GM19324 (cell line): ENCODE results near the gene NDUFAF2.
A peak's percentile ranks its signal among the peaks of the same experiment; 100 is the strongest.

Source experiments
- ATAC-seq: cut with Tn5 transposase; IDR thresholded peaks from one replicate; pipeline ENCODE4 v1.9.1; 2021; ENCODE audit warnings: mild to moderate bottlenecking, moderate library complexity; ENCODE audit not compliant: unreplicated experiment, low FRiP score

NDUFAF2 gene

DNA sequence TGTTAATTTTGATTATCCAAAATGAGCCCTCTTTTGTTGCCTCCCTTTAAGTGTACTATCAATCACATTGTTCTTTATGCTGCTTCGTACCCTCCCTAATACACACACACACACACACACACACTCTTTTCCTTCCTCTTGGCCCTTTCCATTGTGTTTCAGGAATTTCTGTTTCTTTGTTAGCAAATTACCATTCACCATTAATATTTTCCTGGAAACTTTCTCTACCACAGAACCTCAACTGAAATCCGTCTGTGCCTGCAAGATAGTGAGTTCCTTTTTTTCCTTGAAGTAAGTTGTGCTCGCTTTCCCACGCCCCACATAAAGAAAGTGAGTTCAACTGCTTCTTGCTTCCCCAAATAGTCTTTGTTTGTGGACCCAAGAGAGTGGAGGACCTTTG, 155.4 kb downstream of the NDUFAF2 start:
- ATAC-seq = no peak

DNA sequence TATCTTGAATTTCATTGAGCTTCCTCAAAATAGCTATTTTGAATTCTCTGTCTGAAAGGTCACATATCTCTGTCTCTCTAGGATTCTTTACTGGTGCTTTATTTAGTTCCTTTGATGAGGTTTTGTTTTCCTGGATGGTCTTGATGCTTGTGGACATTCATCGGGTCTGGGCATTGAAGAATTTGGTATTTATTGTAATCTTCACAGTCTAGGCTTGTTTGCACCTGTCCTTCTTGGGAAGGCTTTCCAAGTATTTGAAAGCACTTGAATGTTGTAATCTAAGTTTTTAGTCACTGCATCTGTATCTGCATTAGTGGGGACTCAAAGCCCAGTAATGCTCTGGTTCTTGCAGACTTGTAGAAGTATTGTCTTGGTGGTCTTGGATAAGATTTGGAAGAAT, 169.4 kb downstream of the NDUFAF2 start:
- ATAC-seq = no peak

DNA sequence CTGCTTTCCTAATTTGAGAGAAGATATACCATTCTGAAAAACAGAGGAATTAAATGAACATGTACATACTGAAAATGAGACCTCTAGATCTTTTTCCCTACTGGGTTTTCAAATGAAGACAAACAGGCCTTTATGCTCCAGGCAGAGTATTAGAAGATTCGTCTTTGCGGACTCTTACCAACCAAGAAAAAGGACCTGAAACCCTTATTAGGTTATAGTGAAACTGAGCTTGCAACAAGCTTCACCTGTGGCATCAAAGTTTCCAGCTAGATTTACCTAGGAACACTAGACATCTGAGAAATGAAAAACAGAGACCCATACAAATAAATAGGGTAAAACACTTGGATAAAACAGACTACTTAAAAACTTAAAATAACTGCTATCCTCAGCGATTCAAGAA, 171.0 kb downstream of the NDUFAF2 start:
- peak; percentile 53 for ATAC-seq

DNA sequence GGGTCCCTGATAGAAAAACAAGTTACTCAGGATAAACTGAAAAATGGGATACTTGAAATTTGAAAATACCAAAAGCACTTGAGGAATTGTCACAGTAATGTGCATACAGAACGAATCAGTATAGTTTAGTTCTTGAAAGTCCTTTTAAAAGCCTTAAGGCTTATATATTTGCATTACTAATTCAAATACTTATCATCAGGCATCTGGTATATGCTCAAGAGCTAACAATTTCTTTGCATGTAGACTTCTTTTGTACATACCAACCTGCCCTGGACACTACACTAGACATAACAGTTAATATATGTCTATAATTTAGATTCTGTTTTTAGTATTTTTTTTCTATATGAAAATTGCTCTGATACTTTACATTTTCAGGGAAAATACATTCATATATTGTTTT, 174.1 kb downstream of the NDUFAF2 start:
- ATAC-seq = no peak

DNA sequence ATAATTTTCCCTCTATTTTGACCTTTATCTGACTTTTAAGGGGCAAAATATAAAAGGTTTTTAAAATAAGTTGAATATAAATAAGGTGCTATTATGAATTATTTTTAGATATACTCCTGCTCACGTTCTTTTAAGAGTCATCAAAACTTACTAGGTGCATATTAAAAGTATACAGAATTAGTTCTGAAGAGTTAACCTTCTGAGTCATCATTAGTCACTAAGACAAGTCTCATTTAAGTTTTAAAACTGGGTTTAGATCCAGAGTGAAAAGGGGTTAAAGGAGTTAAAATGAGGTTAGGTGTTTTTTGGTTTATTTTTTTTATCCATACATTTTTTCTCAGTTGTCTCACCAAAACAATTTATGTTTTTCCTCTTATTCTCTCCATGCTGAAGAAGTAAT, 175.5 kb downstream of the NDUFAF2 start:
- no peak for ATAC-seq

DNA sequence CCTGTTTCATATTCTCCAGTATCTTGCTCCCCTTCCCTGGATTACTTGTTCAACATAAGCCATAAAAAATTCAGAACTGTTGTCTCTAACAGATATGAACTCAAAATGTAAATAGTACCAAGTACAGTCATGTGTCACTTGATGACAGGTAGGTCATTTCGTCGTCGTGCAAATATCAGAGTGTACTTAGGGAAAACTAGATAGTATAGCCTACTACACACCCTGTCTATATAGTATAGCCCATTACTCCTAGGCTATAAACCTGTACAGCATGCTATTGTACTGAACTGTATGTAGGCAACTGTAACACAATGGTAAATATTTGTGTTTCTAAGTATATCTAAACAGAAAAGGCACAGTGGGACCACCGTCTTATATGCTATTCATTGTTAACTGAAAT, 178.1 kb downstream of the NDUFAF2 start:
- ATAC-seq = no peak

DNA sequence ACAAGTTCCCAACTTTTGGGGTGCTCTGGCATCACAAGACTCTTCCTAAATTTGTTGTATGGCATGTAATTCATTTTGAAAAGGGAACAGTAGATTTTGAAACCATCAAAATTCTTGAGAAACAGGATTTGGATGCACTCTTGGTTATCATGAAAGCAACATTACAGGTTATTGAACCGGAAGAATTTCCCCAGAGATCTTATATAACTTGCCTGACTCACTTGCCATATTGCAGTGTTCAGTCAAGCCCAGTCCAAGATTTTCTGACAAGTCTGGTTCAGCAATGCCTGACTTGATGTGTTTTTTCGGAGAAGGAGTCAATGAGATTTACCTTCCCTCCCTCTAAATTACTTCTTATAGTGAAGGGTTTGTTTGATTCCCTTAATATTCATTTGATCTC, 185.3 kb downstream of the NDUFAF2 start:
- ATAC-seq = no peak

DNA sequence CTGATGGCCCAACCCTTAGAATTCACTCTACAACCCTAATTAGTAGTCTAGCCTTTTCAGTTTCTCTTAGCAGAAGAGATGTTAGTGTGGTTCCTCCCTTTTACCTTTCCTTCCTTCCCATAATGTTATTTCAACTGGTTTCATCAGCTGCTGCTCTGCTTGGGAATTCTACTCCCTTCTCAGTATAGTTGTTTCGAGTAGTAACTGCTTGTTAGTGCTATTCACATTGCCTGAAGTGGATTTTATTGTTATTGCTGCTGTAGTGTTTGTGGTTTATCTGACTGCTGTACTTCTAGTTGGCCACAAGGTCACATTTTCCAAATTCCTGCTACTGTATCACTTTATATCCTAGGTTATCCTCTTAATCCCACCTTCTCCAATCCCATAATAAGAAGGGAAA, 187.6 kb downstream of the NDUFAF2 start:
- ATAC-seq = no peak

DNA sequence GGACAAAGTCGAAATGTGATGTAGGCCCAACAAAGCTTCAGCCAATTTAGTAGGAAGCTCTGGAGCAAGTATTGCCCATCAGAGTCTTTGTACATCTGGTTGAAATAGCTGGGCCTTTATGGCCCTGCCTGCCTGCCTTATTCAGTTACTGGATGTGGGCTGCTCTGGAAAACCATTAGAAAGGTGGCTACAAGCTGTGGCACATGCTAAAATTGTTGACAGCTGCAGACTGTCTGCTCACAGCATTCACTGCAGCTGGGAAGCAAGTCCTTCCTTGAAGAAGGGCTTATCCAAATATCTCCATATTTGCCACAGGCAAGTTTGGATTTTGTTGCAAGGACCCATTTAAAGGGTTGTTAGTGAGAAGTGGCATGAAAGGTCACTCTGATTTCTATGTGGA, 192.8 kb downstream of the NDUFAF2 start:
- no peak for ATAC-seq

DNA sequence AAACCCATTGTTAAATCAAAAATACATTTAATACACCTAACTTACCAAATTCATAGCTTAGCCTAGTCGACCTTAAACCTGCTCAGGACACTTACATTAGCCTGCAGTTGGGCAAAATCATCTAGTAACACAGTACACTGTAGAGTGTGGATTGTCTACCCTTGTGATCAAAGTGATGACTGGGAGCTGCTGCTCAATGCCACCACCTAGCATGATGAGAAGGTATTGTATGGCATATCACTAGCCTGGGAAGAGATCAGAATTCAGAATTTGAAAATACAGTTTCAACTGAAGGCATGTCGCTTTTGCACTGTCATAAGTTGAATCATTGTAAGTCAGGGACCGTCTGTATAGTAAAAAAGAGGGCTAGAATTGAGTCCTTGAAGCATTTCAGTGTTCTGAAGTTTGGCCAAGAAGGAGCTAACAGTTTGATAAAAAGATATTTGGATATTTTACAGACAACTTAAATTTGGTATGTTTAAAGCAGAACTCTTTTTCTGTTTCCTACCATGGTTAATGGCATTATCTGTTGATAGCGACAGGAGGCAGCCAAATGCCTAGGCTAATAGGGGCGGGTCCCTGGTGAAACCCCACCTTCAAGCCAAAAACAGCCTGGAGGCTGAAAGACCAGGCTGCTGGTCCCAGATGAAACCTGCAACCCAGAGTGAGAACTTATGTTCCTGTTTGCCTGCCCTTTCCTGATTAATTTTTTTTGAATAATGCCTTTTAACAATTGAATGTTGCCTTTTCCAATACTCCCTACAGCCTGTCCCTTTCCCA, 194.3 kb downstream of the NDUFAF2 start:
- no peak for ATAC-seq

DNA sequence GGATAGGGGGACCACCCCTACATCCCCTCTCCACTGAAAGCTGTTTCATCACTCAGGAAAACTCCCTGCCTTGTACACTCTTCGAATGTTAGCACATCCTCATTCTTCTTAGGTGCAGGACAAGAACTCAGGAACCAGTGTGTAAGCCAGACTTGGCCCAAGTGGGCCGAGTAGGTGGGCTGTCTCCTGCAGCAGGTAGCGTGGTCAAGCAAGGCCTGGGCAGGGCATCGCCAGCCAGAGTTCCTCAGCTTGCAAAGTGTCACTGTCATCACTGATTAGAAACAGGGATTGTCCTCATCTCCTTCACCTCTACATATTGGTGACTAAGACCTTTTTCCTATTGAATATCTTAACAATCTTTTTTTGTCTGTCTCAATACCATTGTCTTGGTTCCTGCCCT, 194.9 kb downstream of the NDUFAF2 start:
- ATAC-seq = no peak

DNA sequence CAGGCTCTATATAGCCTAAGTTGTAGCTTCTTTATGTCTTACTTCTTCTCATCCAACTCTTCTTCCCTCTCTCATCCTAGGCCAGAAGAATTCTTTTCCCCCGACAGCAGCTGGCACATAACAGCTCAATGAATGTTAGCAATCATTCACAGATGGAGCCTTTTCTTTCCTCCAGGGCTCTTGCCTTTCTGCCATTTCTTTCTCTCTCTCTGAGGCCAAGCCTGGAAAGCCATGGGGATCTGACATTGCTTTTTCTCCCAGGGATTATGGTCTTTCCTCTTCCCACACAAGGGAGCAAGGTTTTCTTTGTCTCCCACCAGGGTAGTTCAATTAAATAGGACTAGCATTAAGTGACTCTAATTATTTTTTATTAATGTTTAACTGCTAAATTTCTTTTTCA, 196.8 kb downstream of the NDUFAF2 start:
- ATAC-seq = no peak

DNA sequence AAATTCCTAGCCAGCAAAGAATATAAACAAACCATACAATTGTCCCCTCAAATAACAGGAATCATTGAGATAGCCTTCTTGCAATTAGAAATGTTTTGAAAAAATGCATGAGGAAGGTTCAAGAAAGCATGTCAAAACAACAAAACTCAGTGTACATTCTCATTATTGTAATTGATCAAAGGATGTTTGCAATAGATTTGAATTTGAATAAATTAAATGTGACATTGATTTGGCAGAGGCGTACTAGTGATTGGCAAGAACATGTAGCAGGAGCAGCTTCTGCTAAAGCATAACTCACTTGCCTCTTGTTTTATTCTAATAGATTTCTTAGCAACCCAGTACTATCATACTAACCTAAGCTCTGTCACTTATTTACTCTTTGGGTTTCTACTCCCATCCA, 197.4 kb downstream of the NDUFAF2 start:
- no peak for ATAC-seq

DNA sequence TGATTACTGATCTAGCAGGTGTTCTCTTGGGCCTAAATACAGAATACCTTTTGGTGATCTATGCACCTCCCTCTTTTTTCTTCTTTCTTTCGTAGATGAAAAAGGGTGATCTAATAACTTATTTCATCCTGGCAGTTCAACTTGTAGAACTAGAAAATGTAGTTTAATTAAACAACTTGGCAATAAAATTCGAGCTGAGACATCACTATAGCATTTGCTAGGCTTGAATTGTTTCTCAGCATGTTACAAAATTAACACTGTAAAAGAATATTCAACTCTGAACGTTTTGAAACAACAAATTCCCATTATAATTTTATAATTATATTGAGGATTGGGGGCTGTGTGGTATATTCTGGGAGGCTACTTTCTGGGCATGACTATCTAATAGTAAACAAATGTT, 197.8 kb downstream of the NDUFAF2 start:
- no peak for ATAC-seq

DNA sequence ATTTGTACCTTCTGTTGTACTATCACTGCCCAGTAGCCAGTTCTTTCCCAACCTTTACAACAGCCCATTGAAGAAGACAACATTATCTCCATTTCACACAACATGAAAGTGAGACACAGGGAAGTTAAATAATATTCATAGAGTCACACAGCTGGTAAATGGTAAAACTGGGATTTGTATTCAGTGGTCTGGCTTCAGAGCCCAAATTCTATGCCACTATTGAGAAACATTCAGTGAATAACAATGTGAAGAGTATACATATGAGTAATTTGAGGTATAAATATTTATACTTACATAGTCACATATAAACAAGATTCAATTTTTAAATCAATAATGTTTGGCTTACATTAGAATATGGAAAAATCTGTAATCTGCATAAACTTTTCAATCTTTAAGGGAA, 203.5 kb downstream of the NDUFAF2 start:
- no peak for ATAC-seq

DNA sequence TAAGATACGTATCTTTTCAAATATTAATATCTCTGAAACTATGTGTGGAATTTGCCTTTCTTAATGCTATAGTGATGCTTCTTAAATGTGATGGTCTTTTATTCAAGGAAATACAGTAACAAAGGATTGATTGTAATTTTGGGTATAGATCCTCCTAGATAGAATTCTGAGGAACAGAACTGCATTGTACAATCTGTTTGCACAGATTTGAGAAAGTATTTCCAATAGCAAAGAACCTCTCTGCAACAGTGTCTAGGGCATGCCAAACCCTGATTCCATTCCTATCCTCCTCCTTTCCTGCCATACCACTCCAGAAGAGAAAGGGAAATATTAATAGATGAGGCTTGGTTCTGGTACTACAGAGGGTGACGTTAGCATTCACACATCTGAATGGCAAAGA, 206.9 kb downstream of the NDUFAF2 start:
- no peak for ATAC-seq

DNA sequence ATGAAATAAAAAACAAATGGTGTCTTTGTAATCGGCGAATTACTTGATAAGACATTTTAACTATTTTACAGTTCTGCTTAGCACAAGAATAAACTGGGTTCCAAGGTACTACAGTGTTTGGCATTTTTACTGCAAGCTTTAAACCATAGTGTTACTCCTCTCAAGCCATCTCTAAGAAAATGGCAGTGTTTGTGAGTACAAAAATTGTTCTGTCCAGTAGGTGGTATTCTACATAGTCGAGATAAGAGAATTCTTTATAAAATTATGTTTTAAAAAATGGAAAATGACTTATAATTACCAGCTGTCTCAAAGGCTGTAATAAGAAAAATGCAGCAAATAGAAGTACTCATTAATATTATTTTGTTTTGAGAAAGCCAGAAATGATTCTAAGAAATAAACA, 214.1 kb downstream of the NDUFAF2 start:
- no peak for ATAC-seq

DNA sequence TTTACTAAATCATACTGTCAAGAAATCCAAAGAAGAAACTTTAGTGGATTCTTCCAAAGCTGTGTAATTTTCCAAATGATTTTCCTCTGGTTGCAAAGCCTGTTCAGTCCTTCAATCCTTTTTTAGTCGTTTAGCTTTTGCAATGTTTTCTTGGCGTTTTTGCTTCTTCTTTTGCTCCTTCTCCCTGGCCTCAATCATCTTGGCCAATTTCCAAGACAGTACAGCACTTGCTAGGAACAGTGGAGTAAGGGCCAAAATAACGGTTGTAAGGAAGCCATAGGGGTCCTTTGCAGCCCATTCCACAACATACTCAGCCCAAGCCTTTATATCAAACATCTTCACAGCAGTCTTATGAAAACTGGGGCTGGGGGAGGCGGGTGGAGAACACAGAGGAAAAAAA, 214.8 kb downstream of the NDUFAF2 start:
- ATAC-seq = no peak

DNA sequence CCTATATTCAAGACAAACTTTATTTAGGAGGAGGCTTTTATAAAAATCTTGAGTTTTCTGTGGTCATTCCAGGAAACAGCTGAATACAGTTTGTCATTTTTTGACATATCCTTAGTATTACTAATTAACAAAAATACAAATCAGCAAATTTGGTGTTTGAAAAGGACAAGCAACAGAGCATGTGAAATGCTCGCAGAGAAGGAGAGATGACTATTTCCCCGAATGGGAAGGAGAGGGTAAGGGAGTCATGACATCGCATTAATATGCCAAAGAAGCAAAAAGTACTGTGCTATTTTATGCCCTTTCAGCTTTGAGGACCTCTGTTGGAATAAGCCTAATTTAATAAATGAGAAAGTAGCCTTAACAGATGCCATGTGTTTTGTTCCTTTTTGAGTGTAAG, 215.5 kb downstream of the NDUFAF2 start:
- no peak for ATAC-seq

DNA sequence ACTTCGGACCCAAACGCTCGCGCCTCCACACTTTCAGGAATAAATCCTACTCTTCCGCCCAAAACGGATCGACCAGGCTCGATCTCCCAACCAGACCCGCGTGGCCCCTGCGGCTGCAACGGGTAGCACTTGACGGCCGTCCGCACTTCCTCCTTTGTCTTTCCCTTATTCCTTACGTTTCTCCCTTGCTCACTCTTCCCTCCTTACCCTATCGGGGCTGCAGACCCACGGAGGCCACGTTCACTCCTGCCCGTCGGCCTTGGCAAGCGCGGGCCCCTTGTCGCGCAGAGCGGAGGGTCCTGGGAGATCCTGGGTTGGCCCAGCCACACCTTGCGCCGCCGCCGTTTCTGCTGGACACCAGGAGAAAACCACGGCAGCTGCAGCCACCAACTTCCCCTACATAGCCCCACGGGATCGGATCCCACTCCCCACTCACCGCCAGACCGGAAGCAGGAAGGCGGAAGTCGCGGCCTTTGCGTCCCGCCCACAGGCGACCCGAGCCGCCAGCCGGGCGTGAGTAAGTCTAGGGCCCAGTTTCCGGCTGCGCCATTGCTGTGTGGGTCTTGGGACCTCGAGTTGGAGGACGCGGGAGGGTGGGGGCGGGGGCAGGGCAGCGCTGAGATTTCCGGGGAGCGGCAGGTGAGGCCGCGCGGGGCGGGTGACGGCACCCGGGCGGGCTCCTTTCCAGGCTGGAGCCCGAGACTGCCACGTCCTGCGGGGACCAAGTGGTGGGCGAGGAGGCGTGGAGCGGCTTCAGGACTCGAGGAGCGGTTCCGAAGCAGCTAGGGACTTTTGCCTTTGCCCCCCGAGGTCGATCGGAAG, 217.2 kb downstream of the NDUFAF2 start, which contains the start of gene SMIM15:
TSS of gene SMIM15 (minus strand) at position 459 of the 822 bp plus-strand sequence. CDS start 2,297 bp downstream, outside the sequence.
- peak; percentile 99 for ATAC-seq

DNA sequence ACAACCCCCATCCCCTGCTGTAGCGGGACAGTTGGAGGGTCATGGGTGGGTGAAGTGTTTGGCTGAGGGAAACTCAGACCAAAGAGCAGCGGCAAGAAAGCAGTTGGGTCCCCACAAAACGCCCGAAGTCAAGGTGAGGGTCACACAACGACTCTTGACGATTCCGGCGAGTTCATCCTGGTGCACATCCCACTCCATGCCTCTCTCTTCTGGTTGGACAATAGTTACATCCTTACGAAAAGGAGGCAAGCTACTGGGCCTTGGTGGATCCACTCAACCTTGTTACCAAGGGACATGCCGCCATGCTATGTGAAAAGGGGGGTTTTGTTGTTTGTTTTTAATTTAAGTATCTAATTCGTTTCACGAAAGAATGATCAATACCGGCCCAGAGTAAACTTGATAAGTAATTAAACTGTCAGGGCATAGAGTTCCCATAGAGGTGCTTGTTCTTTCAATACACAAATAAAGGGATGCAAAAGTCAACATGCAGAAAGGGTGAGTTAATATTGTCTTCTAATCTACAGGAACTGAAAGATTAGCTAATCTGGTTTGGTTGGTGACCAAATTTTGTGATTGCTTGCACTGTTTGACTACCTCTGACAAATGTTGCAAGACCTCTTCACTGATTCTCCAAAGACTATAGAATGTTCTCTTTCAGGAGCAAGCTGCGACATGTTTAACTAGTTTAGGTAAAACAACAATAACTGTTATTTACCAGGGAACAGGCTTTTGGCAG, 218.0 kb downstream of the NDUFAF2 start:
- no peak for ATAC-seq
